HG02840 (cell line): ENCODE measurements around the gene DLK1.

ENCODE experiments used
- ATAC-seq: cut with Tn5 transposase; IDR thresholded peaks from one replicate; pipeline ENCODE4 v1.9.1; 2021; ENCODE audit warnings: mild to moderate bottlenecking, moderate library complexity, moderate number of reproducible peaks; ENCODE audit not compliant: unreplicated experiment, low FRiP score

DLK1 gene

DNA sequence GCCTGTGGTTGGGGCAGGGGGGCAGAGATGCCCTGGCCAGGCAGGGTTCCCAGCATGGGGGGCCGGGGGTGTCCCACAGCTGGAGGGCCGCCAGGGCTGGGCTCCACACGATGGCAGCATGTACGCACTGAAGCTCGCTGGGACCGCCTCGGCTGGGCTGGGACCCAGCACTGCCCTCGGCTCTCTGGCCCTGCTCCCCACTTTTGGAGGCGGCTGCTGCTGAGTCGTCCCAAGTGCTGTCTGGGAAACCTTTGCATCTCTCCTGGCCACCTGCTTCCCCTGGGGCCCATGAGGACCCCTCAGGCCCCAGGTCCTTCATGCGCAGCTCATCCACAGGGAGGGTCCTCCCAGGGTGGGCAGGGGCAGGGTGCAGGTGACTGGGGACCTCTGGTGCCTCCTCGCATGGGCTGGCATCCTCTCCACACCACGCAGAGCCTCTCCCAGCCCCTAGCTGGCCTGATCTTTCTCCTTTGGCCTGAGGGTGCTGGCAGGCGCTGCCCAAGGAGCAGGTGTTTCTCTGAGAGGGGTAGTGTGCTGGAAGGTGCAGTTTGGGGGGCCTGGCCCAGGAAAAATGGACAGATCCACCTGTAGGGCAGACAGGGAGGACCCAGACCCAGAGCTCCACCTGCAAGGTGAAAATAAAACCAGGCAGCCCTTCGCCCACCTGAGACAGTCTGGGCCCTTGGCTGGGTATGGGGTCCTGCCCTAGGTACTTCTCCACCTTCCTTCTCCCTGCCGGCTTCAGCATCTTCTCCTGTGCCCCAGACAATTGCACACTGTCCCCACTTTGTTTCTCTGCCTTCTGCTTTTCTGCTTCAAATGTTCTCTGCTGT is 46.9 kb downstream of the DLK1 start:
- ATAC-seq = no peak

DNA sequence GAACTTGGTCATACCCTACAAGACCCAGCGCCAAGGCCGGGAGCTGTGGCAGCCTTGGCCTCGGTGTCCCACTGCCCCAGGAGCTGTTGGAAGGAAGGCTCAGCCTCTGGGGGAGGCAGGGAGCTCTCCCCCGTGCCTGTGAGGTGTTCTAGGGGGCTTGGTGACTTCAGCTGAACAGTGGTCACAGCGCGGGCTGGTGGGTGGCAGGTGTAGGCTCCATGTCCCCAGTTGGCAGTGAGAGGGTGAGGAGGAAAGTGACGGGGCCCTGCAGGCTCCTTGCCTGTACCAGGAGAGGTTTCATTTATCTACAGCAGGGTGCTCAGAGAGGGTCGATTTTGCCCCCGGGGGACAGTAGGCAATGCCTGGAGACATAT is 47.5 kb downstream of the DLK1 start:
- ATAC-seq = no peak

DNA sequence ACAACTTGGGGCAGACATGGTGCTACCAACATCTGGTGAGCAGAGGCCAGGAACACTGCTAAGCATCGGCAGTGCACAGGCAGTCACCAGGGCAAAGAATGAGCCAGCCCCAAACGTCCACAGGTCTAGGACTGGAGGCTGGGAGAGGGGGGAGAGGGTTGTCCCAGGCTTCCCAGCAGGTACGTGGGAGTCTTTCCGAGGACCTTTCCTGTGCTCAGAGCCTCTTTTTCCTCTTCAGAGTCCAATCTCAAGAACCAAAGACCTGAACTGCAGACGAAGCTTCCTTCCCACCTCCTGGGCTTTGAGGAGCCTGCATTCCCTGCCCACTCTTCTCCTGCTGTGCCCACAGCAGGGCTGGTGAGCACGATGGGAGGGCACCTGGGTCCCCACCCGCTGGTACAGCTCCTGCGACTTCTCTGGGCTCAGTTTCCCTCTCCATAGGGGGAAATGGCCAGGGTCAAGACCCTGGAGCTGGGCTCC is 48.7 kb downstream of the DLK1 start:
- ATAC-seq = no peak

GRCh38 chr14:100775831-100776591 is 49.3 kb downstream of the DLK1 start:
- ATAC-seq = no peak

DNA sequence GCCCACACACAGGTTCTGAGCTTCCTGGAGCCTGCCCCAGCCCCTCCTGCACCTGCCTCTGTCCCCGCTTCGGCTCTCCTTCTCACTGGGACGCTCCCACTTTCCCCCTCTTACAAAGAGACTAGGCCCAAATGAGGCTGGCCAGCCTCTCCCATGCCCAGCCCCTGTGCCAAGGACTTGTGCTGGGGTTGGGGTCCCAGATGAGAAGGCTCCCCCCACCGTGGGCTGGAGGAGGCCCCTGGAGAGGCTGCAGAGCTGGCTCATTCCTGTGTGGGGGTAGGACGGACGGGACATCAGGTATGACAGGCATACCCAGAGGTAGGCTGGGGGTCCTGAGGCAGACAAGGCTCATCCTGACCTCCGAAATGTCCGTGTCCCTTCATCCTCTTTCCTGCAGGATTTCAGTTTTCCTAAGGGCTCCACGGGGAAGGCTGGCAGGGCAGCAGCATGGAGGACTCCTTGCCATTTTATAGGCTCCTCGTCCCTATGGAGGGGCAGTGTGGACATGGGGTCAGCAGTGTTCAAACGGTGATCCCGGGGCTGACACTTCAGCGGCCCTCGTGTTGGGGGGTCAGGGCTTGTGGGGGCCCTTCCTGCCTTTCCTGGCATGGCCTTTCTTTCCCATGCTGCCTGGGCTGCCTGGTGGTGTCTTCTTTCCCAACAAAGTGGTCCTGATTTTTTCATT is 50.1 kb downstream of the DLK1 start:
- no peak for ATAC-seq

DNA sequence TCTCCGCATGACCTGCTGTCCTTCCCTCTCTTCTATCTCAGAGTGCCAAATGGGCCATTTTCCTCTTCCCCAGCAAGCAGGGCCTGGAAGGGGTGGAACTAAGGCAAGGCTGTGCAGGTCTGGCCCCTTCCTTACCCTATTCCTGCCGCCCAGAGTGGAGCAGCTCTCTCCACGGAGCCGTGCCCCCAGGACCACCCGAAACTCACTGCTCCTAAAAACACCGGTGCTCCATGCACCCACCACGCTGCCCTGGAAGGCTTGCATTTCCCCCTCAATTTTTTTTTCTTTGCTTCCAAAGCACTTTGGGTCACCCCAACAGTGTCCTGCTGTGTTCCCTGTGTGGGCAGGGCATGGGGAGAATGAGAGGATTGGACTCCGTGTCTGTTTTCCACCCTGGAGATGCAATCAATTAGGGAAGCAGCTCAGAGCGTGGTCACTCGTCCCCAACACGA is 50.7 kb downstream of the DLK1 start:
- ATAC-seq = no peak

GRCh38 chr14:100777818-100778525 is 51.3 kb downstream of the DLK1 start:
- ATAC-seq = no peak

DNA sequence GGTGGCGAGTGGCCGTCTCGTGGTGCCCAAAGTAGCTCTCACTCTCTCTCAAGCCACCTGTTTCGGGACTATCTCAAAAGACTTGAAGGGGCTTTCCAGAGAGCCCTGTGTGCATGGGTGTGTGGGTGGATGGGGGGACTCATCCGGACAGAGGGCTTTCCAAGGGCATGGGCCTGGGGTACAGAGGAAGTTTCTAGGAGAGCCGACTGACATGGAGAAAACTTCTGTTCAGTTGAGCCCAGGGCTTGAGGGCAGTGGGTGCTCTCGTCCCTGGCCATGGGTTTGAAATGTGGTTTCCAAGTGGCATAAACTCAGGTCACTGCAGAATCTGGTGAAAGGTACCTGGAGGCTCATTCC is 51.8 kb downstream of the DLK1 start:
- no peak for ATAC-seq

DNA sequence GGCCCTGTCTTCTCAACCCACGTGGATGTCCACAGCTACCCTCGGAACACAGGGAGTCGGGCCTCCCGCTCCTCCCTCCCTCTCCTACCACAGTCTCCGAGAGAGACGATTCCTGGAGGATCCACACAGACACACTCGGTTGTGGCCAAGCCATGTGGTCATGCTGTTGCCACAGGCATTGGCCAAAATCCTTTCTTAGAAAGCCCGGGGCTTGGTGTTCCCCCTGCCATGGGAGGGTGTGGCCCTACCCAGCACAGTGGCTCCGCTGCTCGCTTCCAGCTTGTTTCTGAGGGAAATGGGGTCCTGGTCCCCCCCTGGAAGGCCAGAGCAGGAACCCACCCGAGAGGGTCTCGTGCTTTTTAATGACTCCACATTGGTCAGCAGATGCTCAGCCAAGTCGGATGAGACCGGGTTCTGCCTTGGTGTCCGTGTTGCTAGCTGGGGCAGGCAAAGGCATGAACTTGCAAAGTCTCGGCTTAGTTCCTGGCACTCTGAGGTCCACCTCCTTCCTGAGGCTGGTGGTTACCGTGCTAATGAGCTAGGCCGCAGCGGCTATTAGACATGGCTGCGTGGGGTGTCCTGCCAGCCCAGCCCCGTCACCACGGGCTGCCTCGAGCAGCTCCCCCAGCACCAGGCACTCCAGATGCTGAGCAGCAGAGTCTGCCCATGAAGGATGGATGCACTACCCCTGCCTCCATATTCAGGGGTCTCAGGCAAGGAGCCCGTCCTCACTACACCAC is 52.4 kb downstream of the DLK1 start:
- no peak for ATAC-seq

GRCh38 chr14:100779691-100780080 is 53.0 kb downstream of the DLK1 start:
- no peak for ATAC-seq

- ATAC-seq = no peak
Observed at GRCh38 chr14:100780246-100780645, 53.6 kb downstream of the DLK1 start.

GRCh38 chr14:100780646-100781355 is 54.1 kb downstream of the DLK1 start:
- ATAC-seq = no peak

DNA sequence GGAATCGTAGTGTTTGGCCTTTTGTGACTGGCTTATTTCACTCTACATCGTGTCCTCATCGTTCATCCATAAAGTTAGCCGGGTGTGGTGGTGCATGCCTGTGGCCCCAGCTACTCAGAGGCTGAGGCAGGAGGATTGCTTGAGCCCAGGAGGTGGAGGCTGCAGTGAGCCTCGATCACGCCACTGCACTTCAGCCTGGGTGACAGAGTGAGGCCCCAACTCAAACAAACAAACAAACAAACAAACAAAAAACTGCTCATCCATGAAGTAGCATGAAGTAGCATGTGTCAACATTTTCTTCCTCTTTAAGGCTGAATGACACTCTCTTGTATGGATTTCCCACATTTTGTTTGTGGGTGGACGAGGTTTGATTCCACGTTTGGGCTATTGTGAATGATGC is 55.3 kb downstream of the DLK1 start:
- ATAC-seq = no peak

- no peak for ATAC-seq
Observed at GRCh38 chr14:100782516-100783320, 56.0 kb downstream of the DLK1 start.

DNA sequence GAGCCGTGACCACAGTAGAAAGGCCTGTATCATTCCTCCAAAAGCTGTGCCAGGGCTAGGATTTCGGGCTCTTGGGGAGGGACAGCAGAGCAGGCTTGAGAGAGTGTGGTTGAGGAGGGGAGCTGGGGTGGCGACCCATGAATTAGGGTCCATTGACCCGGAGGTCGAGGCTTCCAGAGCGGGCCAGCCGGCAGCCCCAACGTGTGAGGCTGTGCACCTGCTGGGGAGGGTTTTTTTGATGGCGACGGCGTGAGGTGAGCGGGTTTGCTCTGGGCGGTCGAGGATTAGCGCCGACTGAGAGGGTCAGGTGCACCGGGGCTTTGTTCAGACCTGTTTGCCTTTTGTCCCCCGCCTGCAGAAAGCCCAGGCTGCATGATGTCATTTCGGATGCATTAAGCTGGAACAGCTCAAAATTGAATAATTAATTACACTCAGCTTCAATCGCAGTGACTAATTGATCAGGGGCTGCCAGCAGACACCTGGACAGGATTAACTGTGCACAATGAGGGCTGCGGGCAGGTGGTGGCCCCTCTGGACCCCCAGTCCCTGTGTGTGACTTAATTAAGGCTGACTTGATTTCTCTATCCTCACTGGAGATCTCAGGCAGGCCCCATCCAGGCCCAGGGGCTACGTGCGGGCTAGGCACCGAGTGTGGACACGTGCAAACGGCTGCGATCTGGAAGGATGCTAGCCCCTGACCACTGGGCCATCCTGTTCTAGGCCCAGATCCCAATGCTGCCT is 57.1 kb downstream of the DLK1 start:
- ATAC-seq = no peak

GRCh38 chr14:100784523-100785337 is 58.0 kb downstream of the DLK1 start:
- no peak for ATAC-seq

DNA sequence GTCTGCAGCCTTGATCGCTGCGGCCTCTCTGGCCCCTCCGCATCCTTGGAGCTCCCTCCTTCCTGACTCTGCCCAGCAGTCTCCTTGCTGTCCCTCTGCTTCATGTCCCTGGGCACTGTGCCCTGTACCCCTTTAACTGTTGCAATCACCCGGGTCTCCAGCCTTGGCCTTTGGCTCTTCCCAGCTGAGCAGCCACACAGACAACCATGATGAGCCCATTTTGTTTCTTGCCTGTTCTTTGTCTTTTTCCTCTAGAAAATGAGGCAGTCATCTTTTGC is 58.6 kb downstream of the DLK1 start:
- no peak for ATAC-seq
